Endothelial cell of umbilical vein (primary cell): ENCODE data around the gene IL9. TPM values are rescaled to one million over a fixed set of nuclear protein-coding genes. Genes with fewer than 3 reads are reported as not detected.

ENCODE experiments used
- BruUV-seq: library from RNA; stranded (reverse); fragments of 400-500 nt; replicated peaks from 2 replicates; lab custom pipeline; 2021; lab: Mats Ljungman, UMichigan
- CTCF ChIA-PET: fragments of 300-600, 350-600 bp; sonication (Branson Sonifier 250); formaldehyde crosslinking; loops from one replicate; lab custom pipeline; 2021; ENCODE audit warnings: antibody characterized with exemption, inconsistent platforms; lab: Charles Lee
- POLR2A ChIA-PET: fragments of 300-600, 350-600 bp; sonication (Branson Sonifier 250); formaldehyde crosslinking; loops from one replicate; lab custom pipeline; 2021; ENCODE audit warnings: antibody characterized with exemption, inconsistent platforms; lab: Charles Lee
- DNase-seq: peaks from one replicate; pipeline ENCODE4 v3.0.0-alpha.2; 2011; ENCODE audit warnings: low read depth, low spot score
- FAIRE-seq: peaks from 2 replicates; lab custom pipeline; 2011; peaks lifted over from hg19 to GRCh38; lab: Jason Lieb, UNC
- H2AFZ ChIP-seq: 2 replicates; pipeline ENCODE4 v1.6.0; 2012; ENCODE audit warnings: low read depth, low read length, control low read depth, inconsistent platforms
- H3K27ac ChIP-seq: 2 replicates; pipeline ENCODE4 v1.5.1; 2011; ENCODE audit warnings: low read depth, mild to moderate bottlenecking, control low read depth, low read length, moderate library complexity; ENCODE audit not compliant: insufficient read depth
- H3K27me3 ChIP-seq, 2 experiments: 2 replicates each; pipeline versions ENCODE4 v1.6.0 to v1.6.1; 2011; ENCODE audit warnings: low read length in 2 of 2, mixed read lengths in 1 of 2; ENCODE audit not compliant: control insufficient read depth in 2 of 2, insufficient read depth in 2 of 2
- H3K36me3 ChIP-seq, 2 experiments: 2 replicates in 1 of 2; 3 replicates in 1 of 2; pipeline ENCODE4 v1.5.1; 2011; ENCODE audit warnings: low read length in 2 of 2, mild to moderate bottlenecking in 1 of 2, moderate library complexity in 1 of 2; ENCODE audit not compliant: control insufficient read depth in 2 of 2, insufficient read depth in 2 of 2; ENCODE audit errors: extremely low read depth in 1 of 2
- H3K4me1 ChIP-seq: 3 replicates; pipeline ENCODE4 v1.5.1; 2011; ENCODE audit warnings: mild to moderate bottlenecking, low read length; ENCODE audit not compliant: control insufficient read depth, insufficient read depth; ENCODE audit errors: extremely low read depth
- H3K4me2 ChIP-seq: 2 replicates; pipeline ENCODE4 v1.6.1; 2011; ENCODE audit warnings: low read length, control low read depth, mixed read lengths; ENCODE audit not compliant: insufficient read depth
- H3K4me3 ChIP-seq, 3 experiments: fragments of 200-600 bp in 1 of 3; sonication (generic), shearing (Covaris generic) in 1 of 3; replicated peaks in 1 of 3; 2 replicates each; pipeline ENCODE4 v1.5.1; 2011 to 2016; ENCODE audit warnings: control low read depth in 3 of 3, low read length in 3 of 3, mild to moderate bottlenecking in 2 of 3, inconsistent platforms in 1 of 3, low read depth in 1 of 3, moderate library complexity in 1 of 3; ENCODE audit not compliant: insufficient read depth in 1 of 3
- H3K79me2 ChIP-seq: 2 replicates; pipeline ENCODE4 v1.6.0; 2012; ENCODE audit warnings: low read length, inconsistent platforms; ENCODE audit not compliant: control insufficient read depth, insufficient read depth
- H3K9ac ChIP-seq: replicated peaks from 2 replicates; pipeline ENCODE3; 2011; ENCODE audit warnings: low read length, control low read depth; ENCODE audit not compliant: insufficient read depth; ENCODE audit errors: extremely low read depth
- H3K9me1 ChIP-seq: replicated peaks from 3 replicates; pipeline ENCODE4 v1.6.0; 2011; ENCODE audit warnings: mild to moderate bottlenecking, low read length; ENCODE audit not compliant: control insufficient read depth, insufficient read depth; ENCODE audit errors: extremely low read depth
- H3K9me3 ChIP-seq: replicated peaks from 2 replicates; pipeline ENCODE4 v1.5.1; 2012; ENCODE audit warnings: low read length, inconsistent platforms; ENCODE audit not compliant: control insufficient read depth, insufficient read depth
- H4K20me1 ChIP-seq: replicated peaks from 2 replicates; pipeline ENCODE3; 2011; ENCODE audit warnings: mild to moderate bottlenecking, low read length; ENCODE audit not compliant: control insufficient read depth, insufficient read depth; ENCODE audit errors: extremely low read depth
- CTCF ChIP-seq, 2 donors: IDR thresholded peaks; 1 replicate in 1 of 2; 2 replicates in 1 of 2; pipeline ENCODE4 v1.5.1; 2011; ENCODE audit warnings: low read length in 2 of 2, mild to moderate bottlenecking in 2 of 2, moderate library complexity in 2 of 2, control low read depth in 1 of 2, inconsistent platforms in 1 of 2, low read depth in 1 of 2; ENCODE audit not compliant: insufficient read depth in 1 of 2; ENCODE audit errors: extremely low read depth in 1 of 2
- EZH2 ChIP-seq: IDR thresholded peaks from 2 replicates; pipeline ENCODE4 v1.6.1; 2012; ENCODE audit warnings: borderline replicate concordance, low read depth, mild to moderate bottlenecking, moderate library complexity, low read length, inconsistent platforms; ENCODE audit not compliant: severe bottlenecking
- FOS ChIP-seq: IDR thresholded peaks from 2 replicates; pipeline ENCODE4 v1.6.1; 2011; ENCODE audit warnings: mild to moderate bottlenecking, low read length, moderate library complexity, borderline replicate concordance; ENCODE audit not compliant: insufficient read depth
- GATA2 ChIP-seq: IDR thresholded peaks from 2 replicates; pipeline ENCODE4 v1.7.0; 2011; ENCODE audit warnings: low read depth, mild to moderate bottlenecking, moderate library complexity, mixed read lengths, low read length; ENCODE audit not compliant: insufficient read length, insufficient read depth
- JUN ChIP-seq: IDR thresholded peaks from 2 replicates; pipeline ENCODE4 v1.6.1; 2011; ENCODE audit warnings: borderline replicate concordance, low read depth; ENCODE audit not compliant: insufficient read length, insufficient read depth
- MAX ChIP-seq: IDR thresholded peaks from 2 replicates; pipeline ENCODE4 v1.6.1; 2011; ENCODE audit not compliant: insufficient read depth, insufficient read length
- MYC ChIP-seq: IDR thresholded peaks from one replicate; pipeline ENCODE4 v1.6.1; 2011; ENCODE audit warnings: mild to moderate bottlenecking, low read depth, low read length
- POLR2A ChIP-seq: IDR thresholded peaks from 2 replicates; pipeline ENCODE4 v1.6.1; 2012; ENCODE audit warnings: low read depth, mild to moderate bottlenecking, control low read depth, low read length
- POLR2AphosphoS5 ChIP-seq: IDR thresholded peaks from 2 replicates; pipeline ENCODE4 v1.6.1; 2012; ENCODE audit warnings: low read depth, mild to moderate bottlenecking, control low read depth, low read length, moderate library complexity; ENCODE audit not compliant: insufficient read depth
- dilution Hi-C: fragments of 300-500 bp; cut with MboI; formaldehyde crosslinking; loops from one replicate; pipeline ENCODE4 v1.15.0; 2019; ENCODE audit warnings: low sequenced_read_pairs; ENCODE audit not compliant: extremely low pct_ligation_motif_present
- intact Hi-C: fragments of 100-400 bp; cut with micrococcal nuclease; formaldehyde crosslinking; loops from one replicate; pipeline ENCODE4 v1.10.0; 2022
- polyA plus RNA-seq, 4 experiments: library from polyadenylated mRNA; depleted of rRNA in 3 of 4; stranded (reverse) in 3 of 4; unstranded in 1 of 4; fragments of >200 nt; gene quantifications; 2 replicates each; pipeline versions ENCODE4 v1.2.1 to v1.2.3, GENCODE V29; 2011 to 2012; ENCODE audit warnings: missing spikeins in 1 of 4
- total RNA-seq: library from RNA; stranded (reverse); gene quantifications from 2 replicates; pipeline ENCODE4 v1.2.3, GENCODE V29; 2021

IL9 gene
- total and polyA plus RNA-seq, 2 donors (not counting 3 experiments of a cell fraction or from before 2014, with no cell fraction given), result not detected

- no peaks in the 10 kb centered on the region for H3K9me3 ChIP-seq
Measured at GRCh38 chr5:135871268-135871915, 24.2 kb downstream of the IL9 start.

More at GRCh38 chr5:135871268-135871915, 24.2 kb downstream of the IL9 start:
- H3K9ac ChIP-seq, result no peak overlapping the region
- ChIA-PET POLR2A (no interaction called here), CTCF (no interaction called here)
- no peaks in the 10 kb centered on the region for H3K4me1 ChIP-seq
- H3K36me3 ChIP-seq, result no peaks in the 10 kb centered on the region
- H2AFZ ChIP-seq, result no peak overlapping the region
- H3K27me3 ChIP-seq, result no peaks in the 10 kb centered on the region
- TF ChIP-seq POLR2A (no peak), JUN (no peak), EZH2 (no peak), CTCF (IDR thresholded peaks at IDR 0.05; ENCODE audit: extremely low read depth in 1 of 2, insufficient read depth in 1 of 2, low read depth in 1 of 2, low read length in 2 of 2) (no peak), MYC (no peak), POLR2AphosphoS5 (no peak), GATA2 (no peak), FOS (no peak), MAX (no peak)
- no peak overlapping the region for H3K4me2 ChIP-seq
- no peak overlapping the region for H3K27ac ChIP-seq
- no TSS peak for BruUV-seq
- intact Hi-C loops (no loop called here), dilution Hi-C loops (no loop called here)
- no peaks in the 10 kb centered on the region for H4K20me1 ChIP-seq
- no peak for FAIRE-seq
- no peak overlapping the region for H3K4me3 ChIP-seq
- H3K9me1 ChIP-seq, result no peaks in the 10 kb centered on the region
- no peaks in the 10 kb centered on the region for H3K79me2 ChIP-seq
- no peak for DNase-seq
